Measurements from ENCODE around the gene COL5A2. TPM values are rescaled to one million over a fixed set of nuclear protein-coding genes. Genes with fewer than 3 reads are reported as not detected.

COL5A2 gene
- total and polyA plus RNA-seq, 11 donors = 4.4 to 61.1 (median 12.4) TPM

DNA sequence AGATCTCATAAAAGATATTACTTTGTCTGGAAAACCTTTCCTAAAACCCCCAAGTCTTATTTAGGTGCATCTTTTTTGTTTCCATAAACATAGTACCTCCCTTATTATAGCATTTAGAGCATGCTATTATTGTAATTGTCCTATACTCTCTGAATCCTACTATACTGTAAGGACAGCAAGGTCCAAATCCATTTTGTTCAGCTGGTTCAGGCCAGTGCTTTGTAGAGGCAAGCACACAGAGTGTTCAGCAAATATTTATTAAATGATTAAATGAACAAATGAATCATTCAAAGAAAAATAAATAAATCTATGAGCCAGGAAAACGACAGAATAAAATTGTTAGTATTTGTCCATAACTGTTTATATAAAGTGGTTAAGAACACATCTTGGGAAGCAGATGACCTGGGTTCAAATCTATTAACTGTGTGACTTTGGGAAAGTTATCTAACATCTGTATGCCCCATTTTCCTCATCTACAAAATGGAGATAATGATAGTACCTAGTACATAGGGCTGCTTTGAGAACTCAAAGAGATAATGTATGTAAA, 119.4 kb downstream of the COL5A2 start:
- Histone ChIP-seq H3K36me3 (peaks cover 0 to 94% (median 10%) of the 10 kb centered on the region in 9 donors), H3K4me1 (no peaks in the 10 kb centered on the region), H3K4me3 (no peak overlapping the region), H3K9me3 (no peaks in the 10 kb centered on the region), H3K27me3 (no peaks in the 10 kb centered on the region), H3K27ac (no peak overlapping the region)
- intact Hi-C loops (cut with DNase I) = no loop called here
- TF ChIP-seq, protein P1, sequence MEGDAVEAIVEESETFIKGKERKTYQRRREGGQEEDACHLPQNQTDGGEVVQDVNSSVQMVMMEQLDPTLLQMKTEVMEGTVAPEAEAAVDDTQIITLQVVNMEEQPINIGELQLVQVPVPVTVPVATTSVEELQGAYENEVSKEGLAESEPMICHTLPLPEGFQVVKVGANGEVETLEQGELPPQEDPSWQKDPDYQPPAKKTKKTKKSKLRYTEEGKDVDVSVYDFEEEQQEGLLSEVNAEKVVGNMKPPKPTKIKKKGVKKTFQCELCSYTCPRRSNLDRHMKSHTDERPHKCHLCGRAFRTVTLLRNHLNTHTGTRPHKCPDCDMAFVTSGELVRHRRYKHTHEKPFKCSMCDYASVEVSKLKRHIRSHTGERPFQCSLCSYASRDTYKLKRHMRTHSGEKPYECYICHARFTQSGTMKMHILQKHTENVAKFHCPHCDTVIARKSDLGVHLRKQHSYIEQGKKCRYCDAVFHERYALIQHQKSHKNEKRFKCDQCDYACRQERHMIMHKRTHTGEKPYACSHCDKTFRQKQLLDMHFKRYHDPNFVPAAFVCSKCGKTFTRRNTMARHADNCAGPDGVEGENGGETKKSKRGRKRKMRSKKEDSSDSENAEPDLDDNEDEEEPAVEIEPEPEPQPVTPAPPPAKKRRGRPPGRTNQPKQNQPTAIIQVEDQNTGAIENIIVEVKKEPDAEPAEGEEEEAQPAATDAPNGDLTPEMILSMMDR (IDR thresholded peaks at IDR 0.05) = no peak
- no peak for TF ChIP-seq POLR2A (IDR thresholded peaks at IDR 0.05)
- 70 to 87% (median 74%) methylated on average over 1 of the region's 1 CpG for WGBS, 4 donors
- ATAC-seq = no peak
- DNase-seq = no peak

DNA sequence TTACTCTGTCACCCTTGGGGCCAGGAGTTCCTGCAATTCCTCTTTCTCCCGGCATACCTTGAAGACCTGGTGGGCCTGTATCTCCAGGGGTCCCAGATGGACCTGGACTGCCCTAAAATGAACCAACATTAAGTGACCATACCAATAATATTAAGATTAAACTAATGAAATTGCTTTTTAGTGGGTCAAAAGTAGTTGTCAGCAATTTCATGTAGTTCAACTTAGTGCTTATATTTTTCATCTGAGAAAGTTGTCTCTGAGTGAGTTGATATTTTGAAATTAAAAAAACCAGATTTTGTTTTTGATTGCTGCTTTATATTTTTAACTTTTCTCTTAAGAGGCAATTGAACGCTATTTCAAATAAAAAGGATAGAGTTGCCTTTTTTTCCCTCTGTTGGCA, 122.2 kb downstream of the COL5A2 start:
- H3K27ac ChIP-seq = no peak overlapping the region
- H3K9me3 ChIP-seq = no peaks in the 10 kb centered on the region
- H3K4me1 ChIP-seq = no peaks in the 10 kb centered on the region
- no peak overlapping the region for H3K4me3 ChIP-seq
- ATAC-seq (no peak), DNase-seq (no peak)
- intact Hi-C loops (cut with DNase I) = no loop called here
- no peak for TF ChIP-seq POLR2A (IDR thresholded peaks at IDR 0.05)
- TF ChIP-seq, protein P1 (IDR thresholded peaks at IDR 0.05) = no peak
- H3K36me3 ChIP-seq = peaks cover 0 to 93% (median 11%) of the 10 kb centered on the region in 9 donors
- 88 to 97% (median 94%) methylated on average over 2 of the region's 2 CpGs for WGBS, 4 donors
- no peaks in the 10 kb centered on the region for H3K27me3 ChIP-seq

DNA sequence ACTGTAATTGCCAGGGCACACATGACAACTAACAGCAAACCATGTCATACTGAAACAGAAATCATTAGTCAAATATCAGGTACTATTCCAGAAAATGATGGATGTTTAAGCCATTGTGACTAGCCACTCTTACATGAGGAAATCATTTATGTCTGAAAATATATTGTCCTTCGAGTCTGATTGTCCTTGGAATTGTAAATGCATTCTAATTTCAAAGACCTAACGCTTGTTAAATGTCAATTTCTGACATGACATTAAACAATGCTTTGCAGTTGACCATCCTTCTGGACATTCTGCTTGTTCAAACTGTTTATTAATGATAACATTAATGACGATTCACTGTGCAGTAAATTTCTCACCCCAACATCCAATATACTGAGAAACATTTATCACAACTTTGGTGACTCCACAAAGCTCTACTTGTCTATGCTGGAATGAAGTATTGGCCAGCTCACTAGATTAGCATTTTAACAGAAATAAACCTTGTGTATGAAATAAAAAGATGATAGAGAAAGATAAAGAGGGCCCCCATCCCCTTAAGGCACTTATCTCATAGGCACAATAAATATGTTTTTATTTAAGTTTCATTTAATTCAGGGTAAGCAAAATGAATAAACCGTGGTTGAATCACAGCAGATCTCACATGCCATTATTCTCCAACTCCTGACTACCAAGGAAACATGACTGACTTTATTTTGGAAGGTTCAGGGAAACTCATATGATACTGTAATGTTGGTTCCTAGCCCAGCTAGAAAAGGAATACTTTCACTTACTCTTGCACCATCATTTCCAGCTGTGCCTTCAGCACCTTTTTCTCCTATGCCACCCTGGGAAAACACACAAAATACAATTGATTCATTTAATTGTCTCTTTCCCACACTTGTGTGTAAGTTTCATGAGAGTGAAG, 123.1 kb downstream of the COL5A2 start:
- no peak for DNase-seq
- intact Hi-C loops (cut with DNase I) = no loop called here
- TF ChIP-seq, protein P1 (IDR thresholded peaks at IDR 0.05) = no peak
- TF ChIP-seq POLR2A (IDR thresholded peaks at IDR 0.05) = no peak

DNA sequence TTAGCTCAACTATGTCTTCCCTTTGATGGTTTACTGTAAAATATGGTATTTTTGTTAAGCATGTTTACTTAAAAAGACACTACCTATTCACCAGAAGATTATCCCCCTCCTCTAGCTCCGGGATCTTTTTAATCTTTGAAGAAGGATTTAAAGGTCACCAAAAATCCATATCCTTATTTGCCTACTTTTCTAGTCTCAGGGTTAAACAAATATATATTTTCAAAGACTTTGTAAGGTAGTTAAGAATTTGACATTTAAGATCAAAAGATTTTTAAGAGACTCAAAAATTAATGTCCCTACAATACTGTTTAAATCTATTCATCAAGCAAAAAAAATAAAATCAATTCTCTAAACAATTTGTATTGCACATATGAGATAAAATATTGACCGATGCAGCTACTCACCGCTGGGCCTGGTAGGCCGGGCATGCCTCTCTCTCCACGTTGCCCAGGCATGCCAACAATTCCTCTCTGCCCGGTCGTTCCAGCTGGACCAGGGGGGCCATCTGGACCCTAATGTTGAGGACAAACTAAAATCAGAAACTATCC, 129.3 kb downstream of the COL5A2 start:
- WGBS, 4 donors = 78 to 90% (median 83%) methylated on average over 6 to 7 of the region's 7 CpGs
- H3K36me3 ChIP-seq = peaks cover 0 to 93% (median 8%) of the 10 kb centered on the region in 9 donors

More for the DNA sequence above, 123.1 kb downstream of the COL5A2 start:
- H3K36me3 ChIP-seq = peaks cover 0 to 93% (median 10%) of the 10 kb centered on the region in 9 donors
- H3K9me3 ChIP-seq = no peaks in the 10 kb centered on the region
- H3K4me3 ChIP-seq = no peak overlapping the region
- no peak for ATAC-seq
- WGBS, 4 donors = 81 to 86% (median 85%) methylated on average over 4 of the region's 4 CpGs
- no peak overlapping the region for H3K27ac ChIP-seq
- H3K4me1 ChIP-seq = no peaks in the 10 kb centered on the region
- no peaks in the 10 kb centered on the region for H3K27me3 ChIP-seq

More for the DNA sequence above, 129.3 kb downstream of the COL5A2 start:
- Histone ChIP-seq H3K27me3 (no peaks in the 10 kb centered on the region), H3K4me1 (no peaks in the 10 kb centered on the region), H3K4me3 (no peak overlapping the region), H3K9me3 (no peaks in the 10 kb centered on the region), H3K27ac (no peak overlapping the region)
- DNase-seq = no peak
- no peak for ATAC-seq
- TF ChIP-seq POLR2A (IDR thresholded peaks at IDR 0.05) = no peak
- TF ChIP-seq, protein P1 (IDR thresholded peaks at IDR 0.05) = no peak
- intact Hi-C loops (cut with DNase I) = no loop called here

All from heart left ventricle (tissue), 16 donors.